ENCODE results near the gene PIGX.

DNA sequence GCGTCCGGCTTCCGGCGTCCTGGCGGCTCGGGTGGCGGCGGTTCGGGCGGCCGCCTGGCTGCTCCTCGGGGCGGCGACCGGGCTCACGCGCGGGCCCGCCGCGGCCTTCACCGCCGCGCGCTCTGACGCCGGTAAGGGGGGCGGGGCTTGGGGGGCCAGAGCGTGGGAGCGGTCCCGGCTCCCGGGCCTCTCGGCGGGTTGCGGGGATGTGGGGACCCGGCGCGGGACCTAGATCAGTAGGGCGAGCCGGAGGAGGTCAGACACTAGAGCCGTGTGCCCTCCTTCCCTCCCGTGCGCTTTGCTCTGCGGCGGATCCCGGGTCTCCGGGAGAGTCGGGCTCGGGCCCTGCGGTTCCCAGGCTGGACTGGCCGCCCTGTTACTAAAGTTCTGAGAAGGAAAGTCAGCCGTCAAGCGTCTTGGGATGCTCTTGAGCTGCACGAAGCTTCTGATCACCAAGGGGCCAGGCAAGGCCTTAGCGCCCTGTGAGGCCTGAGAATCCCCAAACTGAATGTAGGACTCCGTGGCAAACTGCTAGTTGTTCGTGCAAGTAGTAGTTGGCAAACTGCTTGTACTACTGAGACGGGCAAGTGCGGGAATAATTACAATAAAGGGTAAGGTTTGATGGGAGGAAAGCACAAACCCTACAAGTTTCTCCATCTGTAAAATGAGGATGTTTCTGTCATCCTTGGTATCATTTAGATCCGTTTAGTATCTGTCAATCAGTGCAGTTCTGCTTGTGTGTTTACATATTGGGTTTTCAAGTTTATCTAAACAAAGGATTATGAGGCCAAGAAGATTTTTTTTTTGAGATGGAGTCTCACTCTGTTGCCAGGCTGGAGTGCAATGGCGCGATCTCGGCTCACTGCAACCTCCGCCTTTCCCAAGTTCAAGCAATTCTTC lies 587 bp downstream of the PIGX start:
- TF ChIP-seq, protein P1, sequence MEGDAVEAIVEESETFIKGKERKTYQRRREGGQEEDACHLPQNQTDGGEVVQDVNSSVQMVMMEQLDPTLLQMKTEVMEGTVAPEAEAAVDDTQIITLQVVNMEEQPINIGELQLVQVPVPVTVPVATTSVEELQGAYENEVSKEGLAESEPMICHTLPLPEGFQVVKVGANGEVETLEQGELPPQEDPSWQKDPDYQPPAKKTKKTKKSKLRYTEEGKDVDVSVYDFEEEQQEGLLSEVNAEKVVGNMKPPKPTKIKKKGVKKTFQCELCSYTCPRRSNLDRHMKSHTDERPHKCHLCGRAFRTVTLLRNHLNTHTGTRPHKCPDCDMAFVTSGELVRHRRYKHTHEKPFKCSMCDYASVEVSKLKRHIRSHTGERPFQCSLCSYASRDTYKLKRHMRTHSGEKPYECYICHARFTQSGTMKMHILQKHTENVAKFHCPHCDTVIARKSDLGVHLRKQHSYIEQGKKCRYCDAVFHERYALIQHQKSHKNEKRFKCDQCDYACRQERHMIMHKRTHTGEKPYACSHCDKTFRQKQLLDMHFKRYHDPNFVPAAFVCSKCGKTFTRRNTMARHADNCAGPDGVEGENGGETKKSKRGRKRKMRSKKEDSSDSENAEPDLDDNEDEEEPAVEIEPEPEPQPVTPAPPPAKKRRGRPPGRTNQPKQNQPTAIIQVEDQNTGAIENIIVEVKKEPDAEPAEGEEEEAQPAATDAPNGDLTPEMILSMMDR (IDR thresholded peaks at IDR 0.05 in 8 of 11, conservative IDR thresholded peaks at IDR 0.05 in 3 of 11), result peak in 2 of 11 experiments; percentile 4 to 28
- no peak for TF ChIP-seq POLR2A (IDR thresholded peaks at IDR 0.05)

All from spleen (tissue), 7 donors.